GM19023 (cell line): ENCODE results near the gene VWF.
"Not testable (repeated sequence)": the region's sequence is repeated elsewhere in the genome, so short reads cannot be mapped to it uniquely, and the experiment has no call there.

Source experiments
- ATAC-seq: cut with Tn5 transposase; IDR thresholded peaks from one replicate; pipeline ENCODE4 v1.9.1; 2021; ENCODE audit warnings: mild to moderate bottlenecking, moderate library complexity; ENCODE audit not compliant: unreplicated experiment

Gene VWF

GRCh38 chr12:6106218-6106617 lies 18.3 kb downstream of the VWF start:
- no peak for ATAC-seq

DNA sequence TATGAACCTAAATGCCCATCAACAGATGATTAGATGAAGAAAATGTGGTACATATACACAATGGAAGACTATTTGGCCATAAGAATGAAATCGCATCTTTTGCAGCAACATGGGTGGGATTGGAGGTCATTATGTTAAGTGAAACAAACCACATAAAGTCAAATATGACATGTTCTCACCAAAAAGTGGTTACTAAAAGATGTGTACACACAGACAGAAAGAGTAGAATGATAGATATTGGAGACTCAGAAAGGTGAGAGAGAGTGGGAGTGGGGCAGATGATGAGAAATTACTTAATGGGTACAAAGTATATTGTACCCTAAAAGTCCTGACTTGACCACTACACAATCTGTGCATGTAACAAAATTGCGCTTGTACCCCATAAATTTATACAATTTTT lies 19.6 kb downstream of the VWF start:
- no peak for ATAC-seq

GRCh38 chr12:6104027-6104426 lies 20.4 kb downstream of the VWF start:
- no peak for ATAC-seq

DNA sequence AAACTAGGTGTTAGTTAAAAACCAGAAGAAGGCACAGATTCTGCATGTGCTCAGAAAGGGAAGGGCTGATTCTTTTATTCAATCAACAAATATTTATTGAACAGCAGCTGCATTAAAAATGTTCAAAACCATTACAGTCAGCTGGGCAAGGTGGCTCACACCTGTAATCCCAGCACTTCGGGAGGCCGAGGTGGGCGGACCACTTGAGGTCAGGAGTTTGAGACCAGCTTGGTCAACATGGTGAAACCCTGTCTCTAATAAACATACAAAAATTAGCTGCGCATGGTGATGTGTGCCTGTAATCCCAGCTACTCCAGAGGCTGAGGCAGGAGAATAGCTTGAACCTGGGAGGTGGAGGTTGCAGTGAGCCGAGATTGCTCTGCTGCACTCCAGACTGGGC lies 22.4 kb downstream of the VWF start:
- ATAC-seq = not testable (repeated sequence)

DNA sequence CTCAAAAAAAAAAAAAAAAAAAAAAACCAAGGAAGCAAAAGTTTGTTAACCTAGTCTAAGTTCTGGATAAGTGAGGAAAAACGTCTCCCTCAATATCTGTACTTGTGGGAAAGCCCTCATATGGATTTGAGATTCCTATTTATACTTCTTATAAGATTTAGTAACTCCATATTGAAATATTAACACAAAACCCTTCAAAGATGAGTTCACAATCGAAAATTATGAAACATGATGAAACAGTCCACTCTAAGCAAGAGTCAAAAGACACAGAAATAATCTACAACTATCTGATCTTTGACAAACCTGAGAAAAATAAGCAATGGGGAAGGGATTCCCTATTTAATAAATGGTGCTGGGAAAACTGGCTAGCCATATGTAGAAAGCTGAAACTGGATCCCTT lies 25.2 kb downstream of the VWF start:
- ATAC-seq = no peak

DNA sequence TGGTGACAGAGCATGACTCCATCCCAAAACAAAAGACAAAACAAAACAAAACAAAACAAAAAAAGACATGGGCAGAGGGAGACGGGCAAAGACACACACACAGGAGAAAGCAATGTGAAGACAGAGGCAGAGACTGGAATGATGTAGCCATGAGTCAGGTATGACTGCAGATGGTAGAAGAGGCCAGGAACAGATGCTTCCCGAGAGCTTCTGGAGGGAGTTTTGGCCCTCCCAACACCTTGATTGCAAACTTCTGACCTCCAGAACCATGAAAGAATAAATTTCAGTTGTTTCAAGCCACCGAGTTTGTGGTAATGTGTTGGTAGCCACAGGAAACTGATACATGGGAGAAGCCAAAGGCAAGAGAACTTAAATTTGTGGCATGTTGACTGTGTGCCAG lies 27.1 kb downstream of the VWF start:
- ATAC-seq = no peak

DNA sequence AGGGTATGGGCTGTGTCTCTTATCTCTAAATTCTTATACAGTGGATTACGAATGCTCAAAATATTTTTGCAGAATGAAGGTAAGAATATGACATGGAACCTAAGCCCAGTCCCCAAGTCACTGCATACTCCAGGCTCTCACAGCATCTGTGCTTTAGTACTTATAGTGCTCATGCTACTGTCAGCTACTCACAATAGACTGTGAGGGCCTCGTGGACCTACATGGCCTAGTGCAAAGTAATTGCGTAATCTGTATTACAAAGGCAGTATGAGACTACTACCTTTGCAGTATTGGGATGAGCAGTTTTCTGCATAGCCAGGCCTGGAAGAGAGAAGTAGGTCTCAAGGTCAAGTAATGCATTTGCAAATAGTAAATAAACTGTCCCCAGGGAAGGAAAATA lies 27.9 kb downstream of the VWF start:
- ATAC-seq = no peak

DNA sequence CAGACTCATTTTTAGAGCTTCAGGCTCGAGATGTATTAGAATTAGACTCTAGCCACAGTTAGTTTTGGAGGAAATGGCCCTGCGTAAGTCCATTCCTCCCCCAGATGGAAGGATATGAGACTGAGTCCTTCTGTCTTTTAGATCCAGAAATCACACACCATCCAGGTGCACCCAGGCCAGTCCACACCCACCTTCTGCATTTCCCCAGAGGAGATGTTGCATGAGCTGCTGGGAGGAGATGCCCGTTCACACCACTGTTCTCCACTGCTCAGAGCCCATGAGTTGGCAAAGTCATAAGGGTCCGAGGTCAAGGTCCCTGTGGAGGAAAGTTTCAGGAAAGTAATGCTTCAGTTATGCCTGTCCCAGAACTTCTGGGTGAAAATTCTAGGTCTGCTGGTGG lies 29.2 kb downstream of the VWF start:
- ATAC-seq = no peak

GRCh38 chr12:6093764-6094163 lies 30.7 kb downstream of the VWF start:
- ATAC-seq = no peak

- no peak for ATAC-seq
Measured at GRCh38 chr12:6092784-6093722, 31.4 kb downstream of the VWF start.

DNA sequence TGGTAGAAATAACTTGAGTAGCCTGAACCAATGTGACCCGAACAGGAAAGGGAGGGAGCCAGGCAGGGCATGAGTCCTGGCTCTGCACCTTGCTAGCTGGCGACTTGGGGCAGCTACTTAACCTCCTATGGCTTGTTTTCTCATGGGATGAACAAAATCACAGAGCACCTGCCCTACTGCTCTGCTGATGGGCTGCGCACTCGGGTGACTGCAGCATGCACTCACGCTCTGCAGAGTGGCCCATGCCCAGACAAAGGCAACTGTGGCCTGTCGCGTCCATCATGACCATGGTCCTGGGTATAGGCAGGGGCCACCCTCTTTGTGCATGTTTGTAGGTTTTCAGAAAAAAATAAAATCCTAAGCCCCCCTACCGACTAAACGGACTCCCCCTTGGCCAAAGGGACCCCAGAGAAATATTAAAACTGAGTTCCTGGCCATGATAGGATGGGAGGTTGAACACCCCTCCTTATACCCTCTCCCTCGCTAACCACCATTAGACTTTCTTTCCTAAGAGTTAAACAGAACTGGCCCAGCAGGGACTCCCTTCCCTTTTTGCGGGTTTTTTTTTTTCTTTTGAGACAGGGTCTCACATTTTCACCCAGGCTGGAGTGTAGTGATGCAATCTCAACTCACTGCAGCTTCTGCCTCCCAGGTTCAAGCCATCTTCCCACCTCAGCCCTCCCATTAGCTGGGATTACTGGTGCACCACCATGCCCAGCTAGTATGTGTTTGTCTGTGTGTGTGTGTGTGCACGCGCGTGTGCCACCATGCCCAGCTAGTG lies 32.5 kb downstream of the VWF start:
- ATAC-seq = no peak

DNA sequence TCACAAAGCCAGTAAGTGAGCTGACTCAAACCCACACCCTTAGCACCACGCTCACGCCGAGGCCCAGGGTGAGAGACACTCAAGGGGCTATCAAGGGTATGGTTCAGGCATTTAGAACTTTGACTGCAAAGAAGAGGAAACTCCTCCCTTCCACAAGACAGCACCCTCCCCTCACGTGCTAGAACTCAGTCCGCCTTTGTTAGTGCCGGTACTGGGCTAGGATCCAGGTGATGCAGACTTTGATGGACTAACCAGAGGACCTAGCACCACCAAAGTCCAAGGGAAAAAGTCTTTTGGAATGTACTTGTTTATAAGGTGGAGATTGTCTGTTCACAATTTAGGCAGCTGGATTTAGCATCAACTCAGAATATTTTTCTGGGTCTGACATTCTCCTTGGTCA lies 33.7 kb downstream of the VWF start:
- no peak for ATAC-seq

DNA sequence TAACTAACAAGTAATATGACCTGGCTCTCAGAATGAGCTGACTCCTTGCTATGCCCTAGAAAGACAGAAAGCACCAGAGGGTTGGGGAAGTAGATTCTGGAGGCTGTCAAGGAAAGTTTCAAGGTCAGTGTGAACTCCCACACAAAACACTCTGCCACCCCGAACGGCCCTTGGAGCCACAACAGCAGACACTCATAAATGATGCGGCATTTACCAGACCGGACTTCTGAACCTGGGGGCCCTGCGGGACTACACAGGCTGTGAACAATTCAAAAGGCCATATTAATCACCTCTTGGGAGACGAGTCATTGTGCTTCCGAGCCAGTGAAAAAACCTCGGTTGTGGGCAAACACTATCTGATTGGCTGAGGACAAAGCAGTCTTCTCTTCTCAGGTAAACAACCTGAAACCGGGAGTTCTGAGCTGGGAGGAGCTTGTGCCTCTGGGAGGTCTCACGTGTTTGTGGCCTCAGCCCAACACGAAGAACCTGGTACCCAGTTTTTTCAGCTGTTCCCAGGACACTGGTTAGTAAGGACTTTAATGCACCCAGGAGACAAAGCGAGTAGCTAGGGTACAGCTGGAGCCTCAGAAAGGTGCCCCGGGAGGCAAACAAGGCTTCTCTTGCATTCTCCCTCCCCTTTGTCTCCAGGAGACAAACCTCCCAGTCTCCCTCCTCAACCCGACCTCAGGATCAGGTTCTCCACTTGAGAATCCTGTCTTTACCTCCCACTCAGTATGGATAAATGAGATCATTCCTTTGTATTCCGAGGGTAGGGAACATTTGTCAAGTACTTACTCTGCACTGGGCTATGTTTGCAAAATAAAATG lies 35.3 kb downstream of the VWF start:
- ATAC-seq = no peak

DNA sequence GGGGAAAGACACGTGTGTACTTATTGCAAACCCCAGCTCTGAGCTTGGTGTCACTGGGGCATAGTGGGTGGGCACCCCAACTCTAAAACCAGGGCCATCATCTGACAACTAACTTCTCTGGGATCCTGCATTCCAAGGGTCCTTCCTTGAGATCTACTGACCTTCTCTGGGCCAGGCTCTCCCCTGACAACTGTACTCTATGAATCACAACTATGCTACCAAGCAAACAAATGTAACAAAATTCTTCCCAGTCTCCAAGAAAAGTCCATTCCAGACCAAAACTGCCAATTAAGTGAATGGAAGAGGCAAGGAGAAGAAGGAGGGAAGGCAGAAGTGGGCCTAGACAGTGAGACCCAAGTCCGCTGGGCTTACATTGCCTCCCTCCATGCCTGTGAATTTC lies 38.2 kb downstream of the VWF start:
- no peak for ATAC-seq

GRCh38 chr12:6085841-6086240 lies 38.6 kb downstream of the VWF start:
- ATAC-seq = no peak

- ATAC-seq = no peak
Measured at GRCh38 chr12:6084969-6085450, 39.5 kb downstream of the VWF start.

GRCh38 chr12:6084261-6084968 lies 40.1 kb downstream of the VWF start:
- ATAC-seq = no peak

- no peak for ATAC-seq
Measured at GRCh38 chr12:6083601-6084000, 40.9 kb downstream of the VWF start.

GRCh38 chr12:6082613-6083012 lies 41.9 kb downstream of the VWF start:
- ATAC-seq = no peak
